ENCODE measurements around the gene TUBB1.
"Not testable (repeated sequence)": the region's sequence is repeated elsewhere in the genome, so short reads cannot be mapped to it uniquely, and the experiment has no call there.

TUBB1 gene

GRCh38 chr20:59019217-59019616, at the start of gene TUBB1:
Gene TUBB1, plus strand, starts transcription at chr20:59019429. Its CDS starts 94 bp downstream, at chr20:59019523.
- DNase-seq, result no peak

- DNase-seq, result no peak
These were observed 49.8 kb upstream of the TUBB1 start for GRCh38 chr20:58969439-58969838.

DNA sequence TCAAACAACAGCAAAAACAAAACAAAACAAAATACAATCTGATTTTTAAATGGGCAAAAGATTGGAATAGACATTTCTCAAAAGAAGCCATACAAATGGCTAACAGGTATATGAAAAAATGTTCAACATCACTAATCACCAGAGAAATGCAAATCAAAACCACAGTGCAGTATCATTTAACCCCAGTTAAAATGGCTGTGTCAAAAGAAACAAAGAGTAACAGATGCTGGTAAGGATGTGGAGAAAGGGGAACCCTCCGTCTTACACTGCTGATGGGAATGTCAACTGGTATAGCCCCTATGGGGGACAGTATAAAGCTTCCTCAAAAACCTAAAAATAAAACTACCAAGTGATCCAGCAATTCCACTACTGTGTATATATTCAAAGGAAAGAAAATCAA, 49.1 kb upstream of the TUBB1 start:
- no peak for DNase-seq

DNA sequence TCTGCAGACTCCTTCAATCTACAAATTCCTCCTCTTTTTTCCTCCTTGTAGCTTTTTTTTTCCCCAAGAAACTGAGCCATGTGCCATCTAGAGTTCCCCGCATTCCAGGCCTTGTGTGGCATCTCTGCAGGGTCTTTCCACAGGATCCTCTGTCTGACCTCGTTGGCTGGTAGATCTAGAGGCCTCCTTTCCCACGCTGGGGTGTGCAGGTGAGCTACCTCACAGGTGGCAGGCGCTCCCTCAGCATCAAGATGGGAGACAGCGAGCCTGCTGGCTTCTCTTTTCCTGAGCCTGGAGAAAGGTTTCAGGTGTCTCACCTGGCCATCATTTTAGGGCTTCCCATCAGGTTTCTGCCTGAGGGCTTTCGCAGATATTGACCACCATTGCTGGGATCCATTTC, 47.8 kb upstream of the TUBB1 start:
- DNase-seq, result no peak

DNA sequence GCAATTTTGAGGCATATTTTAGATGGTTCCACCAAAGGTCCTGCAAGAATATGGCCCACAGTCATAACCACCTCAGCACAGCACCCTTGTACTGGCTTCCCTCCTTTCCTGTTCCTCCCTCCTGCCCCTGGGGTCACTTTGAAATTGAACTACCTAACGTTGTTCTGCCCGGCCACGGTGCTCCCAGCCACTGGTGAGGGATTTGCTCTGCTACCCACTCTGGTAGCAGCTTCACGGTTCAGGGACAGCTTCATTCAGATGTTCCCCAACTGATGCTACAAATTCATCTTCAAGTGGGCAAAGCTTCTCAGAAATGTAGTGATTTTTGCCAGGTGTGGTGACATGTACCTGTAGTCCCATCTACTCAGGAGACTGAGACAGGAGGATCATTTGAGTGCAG, 46.0 kb upstream of the TUBB1 start:
- no peak for DNase-seq

- no peak for DNase-seq
These were observed 45.4 kb upstream of the TUBB1 start for GRCh38 chr20:58973866-58974265.

DNA sequence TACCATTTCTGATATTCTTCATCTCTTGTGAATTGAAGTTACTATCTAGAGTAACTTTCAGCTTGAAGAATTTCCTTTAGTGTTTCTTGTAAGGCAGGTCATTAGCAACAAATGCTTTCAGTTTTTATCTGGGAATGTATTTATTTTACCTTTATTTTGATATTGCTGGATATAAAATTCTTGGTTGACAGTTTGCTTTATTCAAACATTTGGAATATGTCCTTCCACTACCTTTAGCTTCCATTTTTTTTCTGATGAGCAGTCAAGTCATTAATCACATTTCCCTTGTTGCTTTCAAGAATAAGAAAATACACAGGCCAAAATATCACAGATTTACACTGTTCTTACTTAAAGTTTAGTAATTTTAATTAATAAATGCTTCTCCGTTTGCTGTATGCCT, 43.9 kb upstream of the TUBB1 start:
- no peak for DNase-seq

- DNase-seq, result no peak
These were observed 43.0 kb upstream of the TUBB1 start for GRCh38 chr20:58976061-58976730.

GRCh38 chr20:58978351-58979190, 40.7 kb upstream of the TUBB1 start:
- no peak for DNase-seq

- DNase-seq, result peak; percentile 64
These were observed 38.3 kb upstream of the TUBB1 start, which contains the start of gene NELFCD for GRCh38 chr20:58980711-58981627. Gene NELFCD, plus strand, starts transcription at chr20:58981256. Its CDS starts 54 bp downstream, at chr20:58981310.

GRCh38 chr20:58981628-58982364, 37.4 kb upstream of the TUBB1 start:
- DNase-seq, result no peak

- DNase-seq, result no peak
These were observed 36.7 kb upstream of the TUBB1 start for GRCh38 chr20:58982406-58983114.

DNA sequence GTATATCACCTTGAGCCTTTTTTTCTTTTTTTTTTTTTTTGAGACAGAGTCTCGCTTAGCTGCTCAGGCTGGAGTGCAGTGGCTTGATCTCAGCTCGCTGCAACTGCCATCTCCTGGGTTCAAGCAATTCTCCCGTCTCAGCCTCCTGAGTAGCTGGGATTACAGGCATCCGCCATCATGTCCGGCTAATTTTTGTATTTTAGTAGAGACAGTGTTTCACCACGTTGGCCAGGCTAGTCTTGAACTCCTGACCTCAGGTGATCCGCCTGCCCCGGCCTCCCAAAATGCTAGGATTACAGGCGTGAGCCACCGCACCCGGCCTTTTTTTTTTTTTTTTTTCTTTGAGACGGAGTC, 36.1 kb upstream of the TUBB1 start:
- DNase-seq, result not testable (repeated sequence)

DNA sequence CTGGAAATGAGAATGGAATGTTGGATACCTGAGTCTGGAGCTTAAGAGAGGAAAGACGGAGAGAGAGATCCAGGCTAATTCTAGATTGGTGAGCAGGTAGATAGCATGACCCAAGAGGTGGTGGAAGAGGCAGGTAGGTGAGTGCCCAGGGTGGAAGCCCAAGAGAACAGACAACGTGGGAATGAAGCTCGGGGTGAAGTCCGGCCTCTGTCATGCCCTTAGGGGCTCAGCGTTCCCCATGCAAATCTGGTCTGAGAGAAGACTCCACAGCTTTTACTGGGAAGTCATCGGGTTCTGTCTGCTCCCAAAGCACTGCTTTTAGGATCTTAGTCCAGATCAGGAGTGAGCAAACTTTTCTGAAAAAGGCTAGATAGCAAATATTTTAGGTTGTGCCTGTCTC, 34.5 kb upstream of the TUBB1 start:
- DNase-seq, result no peak

DNA sequence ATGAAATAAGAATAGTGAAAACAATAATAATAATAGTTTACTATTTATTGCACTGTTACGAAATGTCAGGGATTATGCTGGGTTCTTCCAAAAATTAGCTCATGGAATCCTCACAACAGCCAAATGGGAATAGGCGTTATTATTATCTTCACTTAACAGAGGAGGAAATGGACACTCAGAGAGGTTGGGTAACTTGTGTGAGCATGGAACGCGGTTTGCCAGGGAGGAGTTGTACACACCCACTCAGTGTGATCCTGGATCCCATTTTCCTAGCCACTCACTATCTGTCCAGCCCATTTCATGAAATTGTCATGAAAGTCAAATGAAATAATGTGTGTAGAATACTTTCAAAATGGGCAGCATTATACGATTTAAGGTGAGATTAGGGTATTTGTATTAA, 33.6 kb upstream of the TUBB1 start:
- DNase-seq, result no peak

- no peak for DNase-seq
These were observed 32.8 kb upstream of the TUBB1 start for GRCh38 chr20:58986286-58986967.

DNA sequence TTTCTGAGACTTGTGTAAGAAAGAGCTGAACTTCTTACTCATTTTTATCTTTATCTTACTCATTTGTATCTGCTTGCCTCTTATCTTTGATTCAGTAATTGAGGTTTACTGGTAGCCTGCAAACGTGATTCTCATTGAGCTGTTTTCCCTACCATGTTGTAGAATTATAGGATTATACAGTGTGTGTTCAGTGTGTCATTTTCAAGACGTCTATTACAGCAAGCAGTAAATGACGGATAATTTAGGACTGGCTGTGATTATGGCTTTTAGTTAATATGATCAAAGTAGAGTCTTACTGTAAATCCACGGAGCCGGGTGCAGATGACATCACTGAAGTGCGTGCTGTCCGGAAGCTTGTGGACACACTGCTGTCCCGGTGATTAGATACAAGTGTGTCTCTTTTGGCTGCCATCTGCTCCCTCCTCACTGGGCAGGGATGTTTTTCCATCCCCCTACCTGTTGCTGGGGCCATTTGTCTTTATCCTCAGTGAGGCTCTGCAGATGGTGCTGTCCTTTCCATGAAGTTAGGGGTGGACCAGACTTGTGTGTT, 32.2 kb upstream of the TUBB1 start:
- no peak for DNase-seq

GRCh38 chr20:58987790-58988564, 31.3 kb upstream of the TUBB1 start:
- no peak for DNase-seq

- no peak for DNase-seq
These were observed 30.7 kb upstream of the TUBB1 start for GRCh38 chr20:58988565-58988882.

- no peak for DNase-seq
These were observed 30.0 kb upstream of the TUBB1 start for GRCh38 chr20:58989196-58989595.
